PC-9 (cell line): ENCODE data around the gene GLA.

Source experiments
- EZH2 ChIP-seq: fragments of 200-600 bp; sonication (generic); IDR thresholded peaks from 2 replicates; pipeline ENCODE4 v1.8.0; 2017; ENCODE audit warnings: antibody characterized with exemption, low read depth
- TF ChIP-seq, protein P1 (sequence below): fragments of 200-600 bp; sonication (generic); conservative IDR thresholded peaks from 2 replicates; pipeline ENCODE4 v1.6.1; 2017; ENCODE audit warnings: mixed run types, antibody characterized with exemption, mild to moderate bottlenecking, moderate library complexity

GRCh38 chrX:101393530-101394305, 14.0 kb downstream of the GLA start:
- TF ChIP-seq, protein P1, sequence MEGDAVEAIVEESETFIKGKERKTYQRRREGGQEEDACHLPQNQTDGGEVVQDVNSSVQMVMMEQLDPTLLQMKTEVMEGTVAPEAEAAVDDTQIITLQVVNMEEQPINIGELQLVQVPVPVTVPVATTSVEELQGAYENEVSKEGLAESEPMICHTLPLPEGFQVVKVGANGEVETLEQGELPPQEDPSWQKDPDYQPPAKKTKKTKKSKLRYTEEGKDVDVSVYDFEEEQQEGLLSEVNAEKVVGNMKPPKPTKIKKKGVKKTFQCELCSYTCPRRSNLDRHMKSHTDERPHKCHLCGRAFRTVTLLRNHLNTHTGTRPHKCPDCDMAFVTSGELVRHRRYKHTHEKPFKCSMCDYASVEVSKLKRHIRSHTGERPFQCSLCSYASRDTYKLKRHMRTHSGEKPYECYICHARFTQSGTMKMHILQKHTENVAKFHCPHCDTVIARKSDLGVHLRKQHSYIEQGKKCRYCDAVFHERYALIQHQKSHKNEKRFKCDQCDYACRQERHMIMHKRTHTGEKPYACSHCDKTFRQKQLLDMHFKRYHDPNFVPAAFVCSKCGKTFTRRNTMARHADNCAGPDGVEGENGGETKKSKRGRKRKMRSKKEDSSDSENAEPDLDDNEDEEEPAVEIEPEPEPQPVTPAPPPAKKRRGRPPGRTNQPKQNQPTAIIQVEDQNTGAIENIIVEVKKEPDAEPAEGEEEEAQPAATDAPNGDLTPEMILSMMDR, result no peak
- TF ChIP-seq EZH2, result no peak
